Activated T-helper 1 cell treated with anti-CD3 and anti-CD28 coated beads, Interleukin-12 subunit alpha, Interleukin-12 subunit beta, Interleukin-2, Interleukin-4 antibody, amounts not matched to agents 30 ng/mL and 10 ng/mL and 1 ng/mL, durations not matched to agents 14 hours and 24 hours and 36 hours (primary cell): ENCODE measurements around the gene FBXO10. TPM values are rescaled to one million over a fixed set of nuclear protein-coding genes. Genes with fewer than 3 reads are reported as not detected.
"Not testable (repeated sequence)": the region's sequence is repeated elsewhere in the genome, so short reads cannot be mapped to it uniquely, and the experiment has no call there.

Source experiments
- DNase-seq: peaks from one replicate; pipeline ENCODE4 v3.0.0; 2021; ENCODE audit warnings: low spot score
- H3K27ac Mint-ChIP-seq: one replicate; pipeline ENCODE4 v1.8.0; 2021; ENCODE audit warnings: mild to moderate bottlenecking, mixed read lengths
- H3K27me3 Mint-ChIP-seq: one replicate; pipeline ENCODE4 v1.8.0; 2022; ENCODE audit warnings: mild to moderate bottlenecking, moderate library complexity, mixed read lengths; ENCODE audit not compliant: insufficient read depth
- H3K36me3 Mint-ChIP-seq: one replicate; pipeline ENCODE4 v1.8.0; 2021; ENCODE audit warnings: low read depth, mixed read lengths
- H3K4me1 Mint-ChIP-seq: one replicate; pipeline ENCODE4 v1.8.0; 2021; ENCODE audit warnings: low read depth, mixed read lengths
- H3K4me3 Mint-ChIP-seq: one replicate; pipeline ENCODE4 v1.8.0; 2021; ENCODE audit warnings: mild to moderate bottlenecking, moderate library complexity, mixed read lengths
- H3K9me3 Mint-ChIP-seq: one replicate; pipeline ENCODE4 v1.8.0; 2021; ENCODE audit warnings: mixed read lengths
- intact Hi-C: fragments of 100-400 bp; cut with micrococcal nuclease; formaldehyde crosslinking; loops from one replicate; pipeline ENCODE4 v1.15.1; 2024
- total RNA-seq: library from RNA; stranded (reverse); gene quantifications from 2 replicates; pipeline ENCODE4 v1.2.3, GENCODE V29; 2022

Gene FBXO10
- total RNA-seq, 1 donor from 2014 or later, result 2.9 TPM

GRCh38 chr9:37611014-37611413 lies 34.8 kb upstream of the FBXO10 start:
- H3K4me3 Mint-ChIP-seq, result no peak overlapping the region
- no peaks in the 10 kb centered on the region for H3K36me3 Mint-ChIP-seq
- peaks cover 18% of the 10 kb centered on the region for H3K27me3 Mint-ChIP-seq
- no peak for DNase-seq
- no peaks in the 10 kb centered on the region for H3K9me3 Mint-ChIP-seq
- H3K27ac Mint-ChIP-seq, result no peak overlapping the region
- intact Hi-C loops, result no loop called here
- no peaks in the 10 kb centered on the region for H3K4me1 Mint-ChIP-seq

DNA sequence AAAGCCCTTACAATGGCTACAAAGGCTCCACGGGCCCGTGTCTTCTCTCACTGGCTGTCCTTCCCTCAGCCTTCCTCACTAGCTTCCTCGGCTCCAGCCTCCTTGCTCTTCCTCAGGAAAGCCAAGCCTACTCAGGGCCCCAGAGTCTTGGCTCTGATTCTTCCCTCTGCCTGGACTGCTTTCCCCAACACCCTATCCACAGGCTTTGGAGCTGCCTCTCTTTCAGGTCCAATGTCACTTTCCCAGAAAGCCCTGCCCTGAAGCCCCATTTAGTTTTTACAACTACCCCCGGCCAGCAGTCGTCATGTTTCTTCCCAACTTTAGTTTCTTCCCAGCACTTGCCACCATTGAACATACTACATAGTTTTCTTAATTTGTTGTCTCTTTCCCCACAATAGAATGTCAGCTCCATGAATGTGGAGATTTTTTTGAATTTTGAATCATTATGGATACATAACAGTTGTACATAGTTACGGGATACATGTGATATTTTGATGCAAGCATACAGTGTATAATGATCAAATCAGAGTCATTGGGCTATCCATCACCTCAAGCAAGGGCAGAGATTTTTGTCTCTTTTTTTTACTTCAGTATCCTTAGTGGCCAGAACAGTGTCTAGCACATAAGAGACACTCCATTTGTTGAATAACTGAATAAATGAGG lies 33.7 kb upstream of the FBXO10 start:
- no peak overlapping the region for H3K4me3 Mint-ChIP-seq
- H3K9me3 Mint-ChIP-seq, result no peaks in the 10 kb centered on the region
- DNase-seq, result no peak
- peaks cover 20% of the 10 kb centered on the region for H3K27me3 Mint-ChIP-seq
- H3K4me1 Mint-ChIP-seq, result no peaks in the 10 kb centered on the region
- no peaks in the 10 kb centered on the region for H3K36me3 Mint-ChIP-seq
- intact Hi-C loops, result no loop called here
- no peak overlapping the region for H3K27ac Mint-ChIP-seq

- intact Hi-C loops, result no loop called here
- H3K9me3 Mint-ChIP-seq, result no peaks in the 10 kb centered on the region
- no peak overlapping the region for H3K27ac Mint-ChIP-seq
- H3K27me3 Mint-ChIP-seq, result peaks cover 29% of the 10 kb centered on the region
- H3K4me1 Mint-ChIP-seq, result no peaks in the 10 kb centered on the region
- H3K4me3 Mint-ChIP-seq, result no peak overlapping the region
- H3K36me3 Mint-ChIP-seq, result no peaks in the 10 kb centered on the region
- DNase-seq, result no peak
Measured at GRCh38 chr9:37608250-37608649, 32.1 kb upstream of the FBXO10 start.

DNA sequence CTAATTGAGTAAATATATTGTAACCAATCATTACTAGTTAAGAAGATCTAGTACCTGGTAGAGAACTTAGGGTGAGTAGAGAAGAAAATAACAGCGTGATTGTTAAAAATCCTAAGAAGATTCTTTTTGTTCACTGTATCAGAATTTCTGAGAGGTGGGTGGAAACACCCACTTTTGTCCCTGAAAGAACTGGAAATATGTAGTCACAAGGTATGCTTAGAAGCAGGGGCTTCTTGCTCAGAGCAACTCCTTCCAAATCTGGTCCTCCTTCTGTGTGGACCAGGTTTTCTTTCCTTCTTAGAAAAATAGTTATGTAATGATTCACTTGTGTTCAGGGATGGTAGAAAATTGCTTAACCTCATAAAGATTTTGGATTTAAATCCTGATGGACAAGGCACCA lies 28.1 kb upstream of the FBXO10 start:
- no peak overlapping the region for H3K27ac Mint-ChIP-seq
- H3K4me1 Mint-ChIP-seq, result no peaks in the 10 kb centered on the region
- DNase-seq, result no peak
- no peak overlapping the region for H3K4me3 Mint-ChIP-seq
- no peaks in the 10 kb centered on the region for H3K9me3 Mint-ChIP-seq
- no peaks in the 10 kb centered on the region for H3K36me3 Mint-ChIP-seq
- intact Hi-C loops, result no loop called here
- H3K27me3 Mint-ChIP-seq, result peaks cover 38% of the 10 kb centered on the region

DNA sequence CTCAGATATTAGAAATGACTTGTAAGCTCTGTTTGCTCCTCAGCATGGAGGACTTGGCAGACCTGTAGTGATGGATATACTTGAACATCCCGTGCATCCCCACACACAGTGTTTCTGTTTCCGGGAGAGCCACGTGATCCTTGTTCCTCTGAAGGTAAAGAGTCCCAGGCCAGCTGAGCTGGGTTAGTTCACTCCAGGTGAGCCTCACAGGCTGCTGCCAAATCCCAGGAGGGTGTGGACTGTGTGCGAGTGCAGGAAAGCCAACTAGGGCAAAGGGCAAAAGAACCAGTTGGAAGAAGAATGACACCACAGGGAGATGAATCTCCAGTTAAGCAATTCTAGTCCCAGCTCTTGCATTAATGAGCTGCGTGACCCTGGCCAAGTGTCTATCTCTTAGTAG lies 26.6 kb upstream of the FBXO10 start:
- Mint-ChIP-seq H3K27me3 (peaks cover 38% of the 10 kb centered on the region), H3K4me3 (no peak overlapping the region), H3K4me1 (no peaks in the 10 kb centered on the region), H3K27ac (no peak overlapping the region), H3K36me3 (no peaks in the 10 kb centered on the region), H3K9me3 (no peaks in the 10 kb centered on the region)
- no peak for DNase-seq
- intact Hi-C loops, result no loop called here

GRCh38 chr9:37602061-37602460 lies 25.9 kb upstream of the FBXO10 start:
- intact Hi-C loops, DNase-seq, H3K9me3 Mint-ChIP-seq, H3K27ac Mint-ChIP-seq, H3K4me3 Mint-ChIP-seq, H3K36me3 Mint-ChIP-seq, H3K4me1 Mint-ChIP-seq: not testable (repeated sequence)
- H3K27me3 Mint-ChIP-seq, result peaks cover 35% of the 10 kb centered on the region

DNA sequence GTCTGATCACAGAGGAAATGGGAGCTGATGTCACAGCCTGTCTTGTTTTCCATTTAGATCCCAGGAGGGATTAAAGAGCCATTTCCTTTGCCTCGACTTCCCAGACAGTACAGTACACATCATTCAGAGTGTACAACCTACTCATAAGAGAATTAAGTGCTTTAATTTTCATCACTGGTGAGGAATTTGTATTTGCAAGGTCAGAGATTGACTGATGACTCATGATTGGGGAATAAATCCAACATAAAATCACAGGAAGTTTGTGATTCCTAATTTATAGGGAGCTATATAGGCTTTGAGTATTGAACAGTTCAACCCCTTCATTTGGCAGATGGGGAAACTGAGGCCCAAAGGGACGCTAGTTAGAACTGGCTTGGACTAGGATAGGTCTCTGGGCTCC lies 20.3 kb upstream of the FBXO10 start:
- no peaks in the 10 kb centered on the region for H3K9me3 Mint-ChIP-seq
- no peak overlapping the region for H3K4me3 Mint-ChIP-seq
- no peak overlapping the region for H3K27ac Mint-ChIP-seq
- peaks cover 3% of the 10 kb centered on the region for H3K36me3 Mint-ChIP-seq
- peaks cover 17% of the 10 kb centered on the region for H3K27me3 Mint-ChIP-seq
- no peak for DNase-seq
- intact Hi-C loops, result no loop called here
- peaks cover 8% of the 10 kb centered on the region for H3K4me1 Mint-ChIP-seq

DNA sequence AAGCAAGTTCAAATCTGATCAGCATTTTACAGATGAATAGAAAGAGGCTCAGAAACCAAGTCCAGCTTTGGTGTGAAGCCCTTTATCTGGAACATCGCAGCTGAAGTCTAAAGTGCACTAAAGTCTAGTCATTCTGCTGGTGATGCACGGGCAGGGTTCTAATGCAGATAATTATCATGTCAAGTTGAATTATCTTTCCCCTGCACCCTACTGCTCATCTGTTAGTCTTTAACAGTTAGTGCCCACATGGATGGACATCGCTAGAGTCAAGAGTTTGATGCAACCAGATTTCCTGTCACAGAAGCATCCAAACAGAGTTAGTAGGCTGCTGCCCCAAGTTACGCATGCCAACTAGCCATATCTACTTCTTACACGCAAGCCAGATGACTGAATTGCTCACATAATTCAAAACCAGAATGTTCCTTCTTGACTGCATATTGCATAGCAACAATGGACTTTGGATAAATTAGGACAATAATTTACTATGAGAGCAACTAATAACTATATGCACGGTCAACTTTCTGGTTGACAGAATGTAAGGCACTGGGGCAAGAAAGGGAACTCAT lies 17.8 kb upstream of the FBXO10 start:
- intact Hi-C loops, result loop anchor here (1.0 to 2.0 kb wide), 2 partner anchors 17 to 179 kb away; partner anchors contain the start of gene FBXO10
- H3K36me3 Mint-ChIP-seq, result peaks cover 10% of the 10 kb centered on the region
- peak overlapping the region; percentile 56 for H3K4me3 Mint-ChIP-seq
- H3K4me1 Mint-ChIP-seq, result peaks cover 24% of the 10 kb centered on the region
- H3K27ac Mint-ChIP-seq, result no peak overlapping the region
- DNase-seq, result no peak
- no peaks in the 10 kb centered on the region for H3K9me3 Mint-ChIP-seq
- H3K27me3 Mint-ChIP-seq, result peaks cover 8% of the 10 kb centered on the region

DNA sequence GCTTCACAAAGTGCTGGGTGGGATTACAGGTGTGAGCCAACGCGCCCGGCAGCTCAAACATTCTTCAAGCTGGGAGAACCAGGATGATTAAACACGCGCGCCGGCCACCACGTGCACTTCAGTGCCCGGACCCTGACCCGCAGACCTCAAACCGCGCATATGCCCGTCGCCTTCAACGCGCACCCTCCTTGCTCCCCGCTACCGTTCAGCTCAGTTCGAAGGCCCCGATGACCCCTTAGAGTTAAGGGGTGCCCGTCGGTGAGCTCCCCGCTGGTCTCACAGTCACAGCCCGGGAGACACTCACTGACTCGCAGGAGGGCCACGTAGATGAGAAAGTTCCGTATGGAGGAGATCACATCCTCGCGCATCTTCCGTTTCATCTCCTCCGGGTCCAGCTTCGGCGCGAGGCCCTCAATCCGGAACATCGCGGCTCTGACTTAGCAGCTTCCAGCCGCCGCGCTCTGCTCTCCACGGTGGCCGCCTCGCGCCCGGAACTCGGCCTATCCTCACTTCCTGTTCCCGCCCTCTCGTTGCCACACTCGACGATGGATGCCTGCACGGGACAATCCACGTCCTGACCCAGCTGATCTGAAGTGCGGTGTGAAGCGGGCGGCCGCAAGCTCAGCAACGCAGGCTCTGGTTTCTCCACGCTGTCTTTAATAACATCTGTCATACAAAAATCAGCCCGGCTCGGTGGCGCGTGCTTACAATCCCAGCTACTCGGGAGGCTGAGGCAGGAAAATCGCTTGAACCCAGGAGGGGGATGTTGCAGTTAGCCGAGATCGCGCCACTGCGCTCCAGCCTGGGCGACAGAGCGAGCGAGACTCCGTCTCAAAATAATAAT lies 16.1 kb upstream of the FBXO10 start, which contains the start of gene TOMM5:
Gene TOMM5, minus strand, starts transcription at position 490 of the 844 bp plus-strand sequence. Its CDS starts 65 bp downstream, at position 425.
- Mint-ChIP-seq H3K36me3 (peaks cover 17% of the 10 kb centered on the region), H3K27ac (peak within 1 kb of the TSS; percentile 96), H3K4me3 (peak within 1 kb of the TSS; percentile 94), H3K4me1 (peaks cover 29% of the 10 kb centered on the region), H3K9me3 (no peaks in the 10 kb centered on the region), H3K27me3 (peaks cover 8% of the 10 kb centered on the region)
- intact Hi-C loops, result loop anchor here (1.0 to 2.0 kb wide), 6 partner anchors 16 to 312 kb away; partner anchors contain the start of genes EXOSC3, FBXO10, SLC25A51 and ZBTB5
- DNase-seq, result peak; percentile 89

DNA sequence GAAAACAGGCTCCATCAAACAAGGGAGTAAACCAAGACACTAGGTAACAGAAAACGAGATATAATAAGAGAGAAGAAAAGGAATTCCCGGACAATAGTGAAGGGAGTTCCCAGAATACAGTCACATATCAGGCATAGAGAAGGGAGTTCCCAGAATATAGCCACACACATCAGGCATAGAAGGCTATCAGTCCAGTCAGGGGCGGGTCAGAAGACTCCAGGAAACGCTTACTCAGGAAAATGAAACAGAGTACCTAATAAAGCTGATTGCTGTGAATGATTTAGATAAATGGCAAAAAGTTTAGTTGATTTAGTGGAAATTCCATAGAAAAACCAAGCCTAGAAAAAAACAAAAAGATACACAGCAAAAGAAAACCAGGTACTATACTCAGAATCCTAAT lies 11.3 kb upstream of the FBXO10 start:
- H3K36me3 Mint-ChIP-seq, result peaks cover 52% of the 10 kb centered on the region
- peaks cover 46% of the 10 kb centered on the region for H3K4me1 Mint-ChIP-seq
- intact Hi-C loops, result loop anchor here (10.0 kb wide), 1 partner anchor 477 kb away; the partner anchor contains the start of gene SHB
- DNase-seq, result no peak
- H3K9me3 Mint-ChIP-seq, result no peaks in the 10 kb centered on the region
- H3K27me3 Mint-ChIP-seq, result no peaks in the 10 kb centered on the region
- no peak overlapping the region for H3K27ac Mint-ChIP-seq
- no peak overlapping the region for H3K4me3 Mint-ChIP-seq

GRCh38 chr9:37583522-37584121 lies 7.4 kb upstream of the FBXO10 start:
- Mint-ChIP-seq H3K27me3 (no peaks in the 10 kb centered on the region), H3K4me1 (peaks cover 30% of the 10 kb centered on the region), H3K4me3 (no peak overlapping the region), H3K27ac (no peak overlapping the region), H3K9me3 (no peaks in the 10 kb centered on the region), H3K36me3 (peaks cover 46% of the 10 kb centered on the region)
- intact Hi-C loops, result loop anchor here (10.0 kb wide), 1 partner anchor 481 kb away; the partner anchor contains the start of gene SHB
- DNase-seq, result no peak

- DNase-seq, result no peak
- no peak overlapping the region for H3K27ac Mint-ChIP-seq
- peaks cover 25% of the 10 kb centered on the region for H3K4me1 Mint-ChIP-seq
- intact Hi-C loops, result loop anchor here (1.0 to 10.0 kb wide), 2 partner anchors 8 to 482 kb away; partner anchors contain the start of gene SHB
- H3K4me3 Mint-ChIP-seq, result no peak overlapping the region
- H3K36me3 Mint-ChIP-seq, result peaks cover 42% of the 10 kb centered on the region
- no peaks in the 10 kb centered on the region for H3K27me3 Mint-ChIP-seq
- no peaks in the 10 kb centered on the region for H3K9me3 Mint-ChIP-seq
Measured at GRCh38 chr9:37582548-37583157, 6.5 kb upstream of the FBXO10 start.
